Effector CD4-positive, alpha-beta T cell (primary cell): ENCODE measurements around the gene OSBP2.
"Not testable (repeated sequence)": the region's sequence is repeated elsewhere in the genome, so short reads cannot be mapped to it uniquely, and the experiment has no call there.

Experiments used
- DNase-seq: peaks from one replicate; pipeline ENCODE4 v3.0.0-alpha.2; 2020

Gene OSBP2

DNA sequence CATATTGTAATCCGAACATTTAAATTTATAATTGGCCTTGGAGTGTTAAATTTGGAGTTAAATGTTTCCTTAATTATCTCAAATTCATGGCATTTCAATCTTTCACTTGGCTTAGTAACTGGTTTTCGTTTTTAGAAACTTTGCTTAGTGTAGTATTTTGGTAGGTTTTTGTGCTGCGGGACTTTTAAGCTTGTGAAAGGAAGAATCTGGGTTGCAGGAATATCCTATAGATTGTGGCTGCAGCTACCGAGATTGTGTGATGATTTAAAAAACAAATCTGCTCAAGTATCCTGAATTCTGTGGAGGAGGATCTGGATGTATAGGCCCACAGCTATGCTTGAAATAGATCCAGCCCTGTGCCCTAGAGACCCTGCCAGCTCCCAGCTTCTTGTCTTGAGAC, 27.1 kb downstream of the OSBP2 start:
- DNase-seq = no peak

- DNase-seq = no peak
Measured at GRCh38 chr22:30728826-30729225, 34.2 kb downstream of the OSBP2 start.

- DNase-seq = no peak
Measured at GRCh38 chr22:30731658-30732057, 37.0 kb downstream of the OSBP2 start.

- DNase-seq = no peak
Measured at GRCh38 chr22:30732426-30732825, 37.8 kb downstream of the OSBP2 start.

- DNase-seq = no peak
Measured at GRCh38 chr22:30733181-30733631, 38.5 kb downstream of the OSBP2 start.

DNA sequence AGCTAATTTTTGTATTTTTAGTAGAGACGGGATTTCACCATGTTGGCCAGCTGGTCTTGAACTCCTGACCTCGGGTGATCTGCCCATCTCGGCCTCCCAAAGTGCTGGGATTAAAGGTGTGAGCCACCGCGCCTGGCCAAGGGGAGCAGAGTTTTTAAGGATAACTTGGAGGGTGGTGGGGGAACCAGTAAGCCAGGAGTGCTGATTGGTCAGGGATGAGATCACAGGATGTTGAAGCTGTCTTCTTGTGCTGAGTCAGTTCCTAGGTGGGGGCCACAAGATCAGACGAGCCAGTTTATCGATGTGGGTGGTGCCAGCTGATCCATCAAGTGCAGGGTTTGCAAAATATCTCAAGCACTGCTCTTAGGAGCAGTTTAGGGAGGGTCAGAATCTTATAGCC, 45.3 kb downstream of the OSBP2 start:
- not testable (repeated sequence) for DNase-seq

DNA sequence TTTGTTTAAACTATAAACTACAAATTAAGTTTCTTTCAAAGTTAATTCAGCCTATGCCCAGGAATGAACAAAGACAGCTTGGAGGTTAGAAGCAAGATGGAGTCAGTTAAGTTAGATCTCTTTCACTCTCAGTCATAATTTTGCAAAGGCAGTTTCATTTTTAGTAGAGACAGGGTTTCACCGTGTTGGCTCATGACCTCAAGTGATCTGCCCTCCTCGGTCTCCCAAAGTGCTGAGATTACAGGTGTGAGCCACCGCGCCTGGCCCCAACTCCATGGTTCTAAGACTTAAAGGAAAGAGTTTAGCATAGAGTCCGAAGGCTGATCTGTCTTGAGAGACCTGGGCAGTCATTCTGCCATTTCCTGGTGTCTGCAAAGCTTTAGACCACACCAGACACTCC, 45.8 kb downstream of the OSBP2 start:
- not testable (repeated sequence) for DNase-seq

- DNase-seq = no peak
Measured at GRCh38 chr22:30742291-30743256, 47.9 kb downstream of the OSBP2 start.

- no peak for DNase-seq
Measured at GRCh38 chr22:30743257-30744020, 48.8 kb downstream of the OSBP2 start.

GRCh38 chr22:30744224-30744623, 49.5 kb downstream of the OSBP2 start:
- DNase-seq = no peak

- no peak for DNase-seq
Measured at GRCh38 chr22:30747493-30747892, 52.8 kb downstream of the OSBP2 start.

GRCh38 chr22:30749272-30749671, 54.6 kb downstream of the OSBP2 start:
- DNase-seq = no peak

- DNase-seq = no peak
Measured at GRCh38 chr22:30749849-30750248, 55.2 kb downstream of the OSBP2 start.

DNA sequence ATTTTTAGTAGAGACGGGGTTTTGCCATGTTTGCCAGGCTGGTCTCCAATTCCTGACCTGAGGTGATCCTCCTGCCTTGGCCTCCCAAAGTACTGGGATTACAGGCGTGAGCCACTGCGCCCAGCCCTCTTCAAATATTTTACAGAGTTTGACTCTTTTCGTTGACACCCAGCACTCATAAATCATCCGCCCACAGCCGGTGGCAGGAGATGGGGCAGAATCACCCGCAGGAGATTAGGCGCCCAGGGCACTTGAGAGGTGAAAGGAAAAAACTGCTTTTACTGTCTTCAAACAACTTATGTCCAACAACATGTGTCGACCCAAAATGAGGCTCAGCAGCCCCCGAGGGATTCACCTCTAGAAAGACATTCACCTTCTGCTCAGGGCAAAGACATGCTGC, 56.9 kb downstream of the OSBP2 start:
- no peak for DNase-seq

DNA sequence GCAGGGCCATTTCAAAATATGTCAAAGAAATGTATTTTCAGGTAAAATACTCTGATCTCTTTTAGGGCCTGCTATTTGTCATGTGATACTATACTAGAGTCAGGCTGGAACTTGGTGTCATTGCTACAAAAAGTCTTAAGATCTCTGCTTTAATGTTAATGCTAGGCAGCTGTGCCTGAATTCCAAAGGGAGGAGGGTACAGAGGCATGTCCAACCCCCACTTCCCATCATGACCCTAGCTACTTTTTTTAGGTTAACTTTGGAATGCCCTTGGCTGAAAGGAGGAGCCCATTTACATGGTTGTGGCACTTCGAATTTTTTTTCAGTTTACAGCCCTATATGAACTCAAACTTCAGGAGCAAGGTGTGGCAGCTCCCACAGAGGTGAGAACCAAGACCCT, 58.1 kb downstream of the OSBP2 start:
- no peak for DNase-seq

DNA sequence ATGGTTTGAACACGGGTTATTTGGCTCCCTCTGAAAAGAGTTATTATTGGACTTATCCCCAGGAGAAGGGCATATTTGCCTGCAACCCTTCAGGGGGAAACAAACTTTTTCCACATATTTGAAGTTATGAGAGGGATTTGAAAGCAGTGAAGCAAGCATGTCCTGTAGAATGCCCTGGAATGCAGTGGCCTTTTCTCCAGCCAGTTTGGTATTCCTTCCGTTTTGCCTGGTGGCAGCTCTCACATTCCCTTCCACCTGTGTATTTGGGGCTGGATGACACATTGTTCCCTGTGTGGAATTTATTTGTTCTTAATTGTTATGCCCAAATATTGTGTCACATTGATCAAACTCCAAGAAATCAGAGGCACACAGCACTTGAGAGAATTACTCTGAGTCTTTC, 59.0 kb downstream of the OSBP2 start:
- DNase-seq = no peak

GRCh38 chr22:30754521-30754920, 59.8 kb downstream of the OSBP2 start:
- DNase-seq = no peak

DNA sequence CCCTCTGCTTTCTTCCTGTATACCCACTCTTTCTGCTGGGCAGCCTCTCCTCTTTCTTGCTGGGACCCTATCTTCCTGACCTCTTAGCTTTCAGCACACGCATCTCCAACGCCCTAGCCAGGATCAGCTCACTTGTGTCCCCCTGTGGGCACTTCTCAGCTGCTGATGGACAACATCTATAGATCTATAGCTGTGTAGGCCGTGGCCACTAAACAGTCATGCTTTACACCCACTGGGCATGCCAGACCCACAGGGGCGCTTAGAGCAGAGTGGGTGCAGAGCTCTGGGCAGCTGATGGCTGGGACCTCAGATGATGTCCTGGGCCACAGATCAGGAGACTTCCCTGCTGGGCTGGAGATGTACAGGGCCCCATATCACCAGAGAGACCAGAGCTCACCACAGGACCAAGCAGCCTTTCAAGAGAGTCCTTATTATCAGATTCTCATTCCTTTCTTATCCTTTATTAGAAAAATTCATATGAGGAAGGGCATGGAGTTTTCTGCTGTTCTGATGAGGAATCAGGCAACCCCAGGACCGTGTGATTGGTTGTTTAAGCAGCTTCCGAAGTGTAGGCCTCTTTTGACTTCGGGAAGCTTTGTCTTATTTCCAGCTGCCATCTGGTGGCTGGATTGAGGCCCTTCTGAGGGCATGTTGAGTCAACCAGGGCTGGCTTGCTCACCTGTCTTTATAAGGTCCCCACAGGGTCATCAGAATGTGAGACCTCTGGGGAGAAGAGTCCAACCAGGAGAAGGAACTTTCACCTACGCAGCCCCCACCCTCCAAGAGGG, 60.5 kb downstream of the OSBP2 start:
- DNase-seq = peak; percentile 20

DNA sequence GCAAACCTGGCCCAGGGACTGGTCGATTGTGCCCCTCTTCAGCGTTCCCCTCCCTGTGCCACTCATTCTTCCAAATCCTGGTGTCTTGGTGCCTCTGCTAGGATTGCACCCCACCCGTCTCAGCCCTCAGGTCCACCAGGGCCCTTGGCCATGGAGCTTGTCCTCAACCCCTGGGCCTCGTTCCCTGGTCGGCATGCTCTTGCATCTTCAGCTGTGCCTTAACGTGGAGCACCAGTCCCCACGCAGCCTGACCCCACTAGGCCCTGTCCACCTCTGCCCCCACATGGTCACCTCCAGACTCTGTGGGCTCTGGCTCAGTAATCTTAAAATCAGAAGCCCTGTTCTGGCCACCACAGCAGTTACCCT, 61.1 kb downstream of the OSBP2 start:
- no peak for DNase-seq

GRCh38 chr22:30763815-30764673, 69.4 kb downstream of the OSBP2 start:
- peak; percentile 26 for DNase-seq

DNA sequence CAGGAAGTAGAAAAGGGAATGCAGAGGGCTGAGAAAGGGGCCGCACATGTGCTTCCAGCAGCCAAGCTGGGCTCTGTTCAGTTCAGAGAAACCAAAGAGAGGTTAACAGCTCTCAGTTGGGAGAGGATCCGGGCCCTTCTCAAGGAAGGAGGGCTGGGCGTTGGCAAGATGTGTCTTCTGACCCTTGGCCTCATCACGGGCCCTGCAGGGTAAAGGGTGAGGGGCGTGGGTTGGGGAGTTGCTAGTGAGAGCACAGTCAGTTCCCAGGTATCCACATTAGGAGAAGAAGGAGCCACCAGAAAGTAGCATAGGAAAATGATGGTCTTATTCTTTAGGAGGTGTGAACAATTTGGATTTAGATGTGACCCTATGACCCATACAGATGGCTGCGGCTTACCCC, 73.0 kb downstream of the OSBP2 start:
- DNase-seq = no peak

- no peak for DNase-seq
Measured at GRCh38 chr22:30770716-30771115, 76.0 kb downstream of the OSBP2 start.
